Cardiac muscle cell (in vitro differentiated cells and primary cell): ENCODE data around the gene DOK6. TPM values are rescaled to one million over a fixed set of nuclear protein-coding genes. Genes with fewer than 3 reads are reported as not detected.

Experiments
- DNase-seq, 2 donors: peaks; one replicate each; pipeline versions ENCODE4 v3.0.0 to v3.0.0-alpha.2; 2010 to 2017; ENCODE audit warnings: low read depth in 1 of 2, low spot score in 1 of 2
- H3K27ac ChIP-seq: fragments of 200-600 bp; sonication (generic); 2 replicates; pipeline ENCODE4 v1.5.1; 2016
- H3K27me3 ChIP-seq: fragments of 200-600 bp; sonication (generic); 2 replicates; pipeline ENCODE4 v1.6.0; 2016; ENCODE audit warnings: control low read depth
- H3K36me3 ChIP-seq: fragments of 200-600 bp; sonication (generic); 2 replicates; pipeline ENCODE4 v1.5.1; 2016; ENCODE audit warnings: control low read depth
- H3K4me1 ChIP-seq: fragments of 200-600 bp; sonication (generic); 2 replicates; pipeline ENCODE4 v1.8.1; 2017; ENCODE audit warnings: low read depth, mild to moderate bottlenecking, mixed run types
- H3K4me3 ChIP-seq: fragments of 200-600 bp; sonication (generic); 2 replicates; pipeline ENCODE4 v1.5.1; 2016; ENCODE audit warnings: mild to moderate bottlenecking
- H3K9me3 ChIP-seq: fragments of 200-600 bp; sonication (generic); 2 replicates; pipeline ENCODE4 v1.5.1; 2017; ENCODE audit warnings: low read depth, mild to moderate bottlenecking, control low read depth
- polyA plus RNA-seq: library from polyadenylated mRNA; unstranded; fragments of >200 nt; fragmentation: Nextera tagmentation; extraction: Ambion mirVana; gene quantifications from 2 replicates; pipeline ENCODE4 v1.2.1, GENCODE V29; 2016
- total RNA-seq: library from RNA; depleted of rRNA; stranded (reverse); fragments of >200 nt; gene quantifications from 2 replicates; pipeline ENCODE4 v1.2.3, GENCODE V29; 2016
- TF ChIP-seq, protein P1 (sequence below): IDR thresholded peaks from 2 replicates; pipeline ENCODE4 v1.5.1; 2012; ENCODE audit warnings: low read depth, mild to moderate bottlenecking, low read length

Gene DOK6
- total and polyA plus RNA-seq, 2 experiments from 2014 or later = 13.2 to 13.9 TPM

DNA sequence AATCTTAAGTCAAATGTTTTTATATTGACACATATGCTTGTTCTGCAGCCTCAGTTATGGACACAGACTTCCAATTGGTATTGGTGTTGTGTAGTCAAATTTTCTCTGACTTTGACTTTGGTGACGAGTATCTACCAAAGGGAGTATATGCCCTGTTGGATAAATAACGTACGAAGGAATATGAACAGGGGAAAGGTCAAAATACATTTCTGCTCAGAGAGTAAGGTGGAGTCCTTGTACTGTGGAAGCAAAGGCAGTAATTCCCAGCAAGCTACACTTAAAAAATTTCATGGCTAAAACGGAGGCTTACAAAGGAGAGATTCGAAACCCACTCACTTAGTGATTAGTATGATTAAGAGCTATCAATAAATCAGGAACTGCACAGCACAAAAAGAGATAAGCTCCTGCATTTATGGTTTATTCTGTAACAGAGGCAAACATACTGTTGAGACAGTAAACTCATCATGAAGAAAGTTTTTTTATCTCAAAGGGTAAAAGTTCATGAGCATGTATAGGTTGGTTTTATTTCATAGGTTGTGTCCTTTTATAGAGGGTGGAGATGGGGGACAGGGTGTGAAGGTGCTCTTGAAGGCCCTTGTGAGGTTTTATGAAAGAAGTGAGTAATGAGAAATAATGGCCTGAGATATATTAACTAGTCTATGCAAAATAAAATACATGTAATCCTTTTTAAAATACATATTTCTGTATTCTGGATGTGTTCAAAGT is 404.3 kb downstream of the DOK6 start:
- H3K9me3 ChIP-seq = no peaks in the 10 kb centered on the region
- no peak for DNase-seq
- no peaks in the 10 kb centered on the region for H3K36me3 ChIP-seq
- H3K27ac ChIP-seq = no peak overlapping the region
- no peaks in the 10 kb centered on the region for H3K4me1 ChIP-seq
- H3K27me3 ChIP-seq = no peaks in the 10 kb centered on the region
- TF ChIP-seq, protein P1, sequence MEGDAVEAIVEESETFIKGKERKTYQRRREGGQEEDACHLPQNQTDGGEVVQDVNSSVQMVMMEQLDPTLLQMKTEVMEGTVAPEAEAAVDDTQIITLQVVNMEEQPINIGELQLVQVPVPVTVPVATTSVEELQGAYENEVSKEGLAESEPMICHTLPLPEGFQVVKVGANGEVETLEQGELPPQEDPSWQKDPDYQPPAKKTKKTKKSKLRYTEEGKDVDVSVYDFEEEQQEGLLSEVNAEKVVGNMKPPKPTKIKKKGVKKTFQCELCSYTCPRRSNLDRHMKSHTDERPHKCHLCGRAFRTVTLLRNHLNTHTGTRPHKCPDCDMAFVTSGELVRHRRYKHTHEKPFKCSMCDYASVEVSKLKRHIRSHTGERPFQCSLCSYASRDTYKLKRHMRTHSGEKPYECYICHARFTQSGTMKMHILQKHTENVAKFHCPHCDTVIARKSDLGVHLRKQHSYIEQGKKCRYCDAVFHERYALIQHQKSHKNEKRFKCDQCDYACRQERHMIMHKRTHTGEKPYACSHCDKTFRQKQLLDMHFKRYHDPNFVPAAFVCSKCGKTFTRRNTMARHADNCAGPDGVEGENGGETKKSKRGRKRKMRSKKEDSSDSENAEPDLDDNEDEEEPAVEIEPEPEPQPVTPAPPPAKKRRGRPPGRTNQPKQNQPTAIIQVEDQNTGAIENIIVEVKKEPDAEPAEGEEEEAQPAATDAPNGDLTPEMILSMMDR = no peak
- no peak overlapping the region for H3K4me3 ChIP-seq

DNA sequence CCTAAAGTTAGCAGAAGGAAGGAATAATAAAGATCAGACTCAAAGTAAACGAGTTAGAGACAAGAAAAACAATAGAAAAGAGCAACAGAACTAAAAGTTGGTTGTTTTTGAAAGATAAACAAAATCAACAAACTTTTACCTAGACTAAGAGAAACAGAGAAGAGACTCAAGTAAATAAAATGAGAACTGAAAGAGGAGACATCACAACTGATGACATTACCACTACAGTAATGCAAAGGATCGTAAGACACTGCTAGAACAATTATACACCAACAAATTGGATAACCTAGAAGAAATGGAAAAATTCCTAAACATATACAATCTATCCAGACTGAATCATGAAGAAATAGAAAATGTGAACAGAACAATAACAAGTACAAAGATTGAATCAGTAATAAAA is 407.7 kb downstream of the DOK6 start:
- H3K9me3 ChIP-seq = no peaks in the 10 kb centered on the region
- TF ChIP-seq, protein P1 = no peak
- no peak for DNase-seq
- no peak overlapping the region for H3K27ac ChIP-seq
- H3K36me3 ChIP-seq = no peaks in the 10 kb centered on the region
- H3K27me3 ChIP-seq = no peaks in the 10 kb centered on the region
- H3K4me1 ChIP-seq = no peaks in the 10 kb centered on the region
- H3K4me3 ChIP-seq = no peak overlapping the region

DNA sequence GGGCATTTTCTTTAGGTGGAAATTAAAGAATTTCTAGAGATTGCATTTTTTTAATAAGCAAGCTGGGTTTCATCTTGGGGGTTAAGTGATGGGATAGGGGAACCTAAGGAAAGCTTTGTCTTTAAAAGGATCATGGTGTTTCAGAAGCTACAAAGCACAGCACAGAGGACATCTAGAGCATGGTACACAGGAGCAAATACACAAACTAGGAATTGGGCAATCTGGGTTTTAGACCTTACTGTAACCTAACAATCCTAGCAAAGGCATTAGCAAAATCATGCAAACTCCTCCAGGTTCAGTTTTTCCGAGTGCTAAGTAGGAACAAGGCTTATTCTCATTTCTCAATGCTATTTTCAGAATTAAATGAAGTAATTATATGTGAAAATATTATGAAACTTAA is 412.9 kb downstream of the DOK6 start:
- Histone ChIP-seq H3K36me3 (no peaks in the 10 kb centered on the region), H3K27me3 (no peaks in the 10 kb centered on the region), H3K9me3 (no peaks in the 10 kb centered on the region), H3K4me1 (no peaks in the 10 kb centered on the region), H3K4me3 (no peak overlapping the region), H3K27ac (no peak overlapping the region)
- TF ChIP-seq, protein P1 = no peak
- no peak for DNase-seq

DNA sequence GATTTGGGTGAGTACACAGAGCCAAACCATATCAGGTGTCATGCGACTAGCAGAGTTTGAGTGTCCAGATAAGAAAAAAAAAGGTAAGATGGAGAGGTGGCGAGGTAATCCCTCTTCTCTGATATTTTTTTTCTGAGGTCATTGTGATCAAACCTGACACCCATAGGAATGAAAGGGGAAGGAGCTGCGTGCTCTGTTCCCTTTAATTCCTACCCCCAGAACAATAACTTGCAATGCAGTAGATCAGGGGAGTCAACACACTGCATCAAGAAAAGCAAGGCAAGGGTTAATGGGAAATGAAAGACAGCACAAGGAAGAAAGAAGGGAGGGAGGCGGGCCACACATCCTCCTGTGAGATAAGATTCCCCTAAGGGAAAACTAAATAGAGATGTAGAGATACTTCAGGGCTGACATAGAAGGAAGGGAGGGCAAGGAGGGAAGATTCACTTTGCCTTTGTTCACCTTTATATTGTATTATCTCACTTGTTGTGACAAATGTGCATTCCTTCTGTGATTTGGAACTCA is 414.2 kb downstream of the DOK6 start:
- H3K36me3 ChIP-seq = no peaks in the 10 kb centered on the region
- no peak overlapping the region for H3K27ac ChIP-seq
- H3K9me3 ChIP-seq = no peaks in the 10 kb centered on the region
- no peak for DNase-seq
- TF ChIP-seq, protein P1 = no peak
- no peaks in the 10 kb centered on the region for H3K27me3 ChIP-seq
- no peak overlapping the region for H3K4me3 ChIP-seq
- H3K4me1 ChIP-seq = no peaks in the 10 kb centered on the region

DNA sequence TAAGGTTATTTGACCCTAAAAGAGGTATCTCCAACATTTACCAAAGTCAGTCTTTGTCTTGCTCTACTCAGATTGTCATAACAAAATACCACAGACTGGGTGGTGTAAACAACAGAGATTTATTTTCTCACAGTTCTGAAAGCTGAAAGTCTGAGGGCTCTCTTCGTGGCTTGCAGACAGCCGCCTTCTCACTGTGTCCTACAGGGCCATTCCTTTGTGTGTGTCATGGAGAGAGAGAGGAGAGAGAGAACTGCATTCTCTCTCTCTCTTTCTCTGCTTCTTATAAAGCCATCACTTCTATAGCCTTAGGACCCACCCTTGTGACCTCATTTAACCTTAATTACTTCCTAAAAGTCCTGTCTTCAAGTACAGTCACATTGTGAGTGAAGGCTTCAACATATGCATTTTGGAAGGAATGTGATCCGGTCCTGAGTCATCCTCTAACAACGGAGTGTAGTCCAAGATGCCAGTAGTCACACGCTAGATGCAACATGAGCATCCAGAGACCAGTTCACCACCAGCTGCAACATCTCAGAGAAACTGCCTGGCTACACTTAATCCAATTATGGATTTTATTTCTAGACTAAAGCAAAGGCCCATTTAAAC is 416.8 kb downstream of the DOK6 start:
- H3K4me1 ChIP-seq = no peaks in the 10 kb centered on the region
- H3K4me3 ChIP-seq = no peak overlapping the region
- no peak overlapping the region for H3K27ac ChIP-seq
- TF ChIP-seq, protein P1 = no peak
- H3K27me3 ChIP-seq = no peaks in the 10 kb centered on the region
- no peaks in the 10 kb centered on the region for H3K9me3 ChIP-seq
- peak in 1 of 2 donors; percentile 78 for DNase-seq
- no peaks in the 10 kb centered on the region for H3K36me3 ChIP-seq
